Activated T-cell treated with anti-CD3 and anti-CD28 coated beads for 4 hours (primary cell): ENCODE data around the gene LRRC8B.

Experiments
- DNase-seq: peaks from one replicate; pipeline ENCODE4 v3.0.0-alpha.2; 2020

LRRC8B gene

GRCh38 chr1:89548122-89548857 is 23.7 kb downstream of the LRRC8B start:
- no peak for DNase-seq

GRCh38 chr1:89550995-89551394 is 26.4 kb downstream of the LRRC8B start:
- DNase-seq, result no peak

DNA sequence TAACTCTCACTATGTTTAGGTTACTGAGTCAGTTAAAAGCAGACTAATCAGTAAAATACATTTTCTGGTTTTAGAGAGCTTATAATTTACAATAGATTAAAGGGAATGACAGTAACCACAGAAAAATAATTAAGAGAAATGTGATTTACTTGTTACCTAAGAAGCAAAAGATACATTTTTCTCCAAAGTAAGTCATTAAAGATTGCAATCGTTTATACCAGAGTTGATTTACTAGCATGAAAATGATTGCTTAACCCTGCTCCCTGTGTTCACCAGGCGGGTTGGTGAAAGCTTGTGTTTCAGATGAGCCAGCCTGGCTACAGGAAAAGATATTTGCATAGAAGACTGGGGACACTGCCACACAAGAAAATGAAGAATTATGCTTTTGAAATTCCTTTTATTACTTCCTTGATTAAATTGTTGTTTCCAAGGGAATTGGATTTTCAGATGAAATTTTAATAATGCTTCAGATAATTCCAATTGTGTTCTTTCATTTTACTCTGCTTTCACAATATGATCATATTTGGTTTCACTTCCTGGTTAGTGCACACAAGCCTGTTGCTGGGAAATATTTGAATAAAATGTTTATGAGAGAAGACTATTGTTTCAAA is 27.9 kb downstream of the LRRC8B start:
- DNase-seq, result no peak

DNA sequence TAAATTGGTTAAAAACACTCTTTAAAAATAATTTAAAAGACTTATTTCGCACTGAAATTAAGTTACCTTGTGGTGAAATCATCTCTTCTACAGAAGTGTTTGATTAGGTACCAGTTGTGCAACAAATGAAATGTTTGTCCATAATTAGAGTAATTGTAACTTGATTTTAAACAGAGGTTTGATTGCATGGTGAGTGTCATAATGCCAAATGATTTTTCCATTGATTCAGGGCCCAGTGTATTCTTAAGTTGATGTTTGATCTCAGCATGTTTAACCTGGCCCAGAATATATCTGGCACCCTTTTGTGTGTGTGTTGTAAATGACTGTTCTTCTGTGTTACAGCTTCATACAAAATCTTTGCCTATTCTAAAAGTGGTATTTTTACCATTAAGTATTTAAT is 28.5 kb downstream of the LRRC8B start:
- no peak for DNase-seq

DNA sequence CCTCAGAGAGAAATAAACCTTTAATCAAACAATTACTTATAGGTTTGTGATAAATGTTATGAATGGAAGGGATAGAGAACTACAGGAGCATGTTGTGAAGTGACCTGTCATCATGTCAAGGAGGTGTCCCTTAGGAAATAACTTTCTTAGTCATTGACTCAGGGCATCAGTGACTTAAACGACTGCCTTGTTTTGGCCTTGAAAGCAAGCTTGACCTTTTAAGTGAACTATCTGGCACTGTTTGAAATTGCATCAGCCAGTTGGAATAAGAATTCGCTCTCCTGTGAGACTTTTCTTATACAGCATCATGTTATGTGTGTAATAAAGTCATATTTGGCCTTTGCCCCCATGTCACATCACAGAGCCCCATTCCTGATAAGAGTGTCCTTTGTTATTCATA is 30.9 kb downstream of the LRRC8B start:
- no peak for DNase-seq

- no peak for DNase-seq
Measured at GRCh38 chr1:89556726-89557444, 32.3 kb downstream of the LRRC8B start.

- DNase-seq, result no peak
Measured at GRCh38 chr1:89557445-89557825, 32.8 kb downstream of the LRRC8B start.

DNA sequence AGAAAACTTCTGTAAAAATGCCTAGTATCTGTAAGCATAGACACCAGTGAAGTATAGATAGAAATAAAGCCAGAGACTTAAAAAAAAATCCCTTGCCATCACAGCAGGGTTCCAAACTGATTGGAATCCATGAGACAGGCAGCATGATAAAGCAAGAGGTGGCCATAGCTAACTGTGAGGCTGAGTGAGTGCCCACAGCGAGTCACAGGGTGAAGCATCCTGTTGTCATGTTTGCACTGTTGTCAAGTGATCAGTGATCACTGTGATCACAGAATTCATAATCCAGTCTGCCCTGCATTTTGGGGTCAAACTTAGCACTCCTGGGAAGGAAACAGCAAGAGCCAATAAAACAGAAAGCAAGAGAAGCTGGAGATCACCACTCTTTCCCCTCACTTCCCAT is 33.3 kb downstream of the LRRC8B start:
- no peak for DNase-seq

GRCh38 chr1:89563957-89564604 is 39.5 kb downstream of the LRRC8B start:
- DNase-seq, result no peak

- no peak for DNase-seq
Measured at GRCh38 chr1:89565521-89565920, 40.9 kb downstream of the LRRC8B start.

DNA sequence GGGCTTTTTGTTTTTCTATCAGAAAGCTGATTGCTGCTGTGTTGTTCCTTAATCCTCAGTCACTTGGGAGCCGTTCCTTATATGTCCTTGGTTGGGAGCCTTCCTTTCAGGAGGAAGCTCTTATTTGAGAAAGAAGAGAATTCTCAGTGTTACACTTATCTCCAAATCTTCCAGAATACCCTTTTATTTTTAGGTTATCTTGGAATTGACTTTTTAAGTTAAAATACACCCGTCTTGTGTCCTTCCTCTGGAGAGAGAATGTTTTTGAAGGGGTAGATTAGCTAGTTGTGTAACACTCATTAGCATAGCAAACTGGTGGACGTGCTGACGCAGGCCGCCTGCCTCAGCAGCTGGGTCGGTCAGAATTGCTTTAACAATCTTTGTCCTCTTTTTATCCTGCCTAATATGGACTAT is 42.1 kb downstream of the LRRC8B start:
- DNase-seq, result no peak

DNA sequence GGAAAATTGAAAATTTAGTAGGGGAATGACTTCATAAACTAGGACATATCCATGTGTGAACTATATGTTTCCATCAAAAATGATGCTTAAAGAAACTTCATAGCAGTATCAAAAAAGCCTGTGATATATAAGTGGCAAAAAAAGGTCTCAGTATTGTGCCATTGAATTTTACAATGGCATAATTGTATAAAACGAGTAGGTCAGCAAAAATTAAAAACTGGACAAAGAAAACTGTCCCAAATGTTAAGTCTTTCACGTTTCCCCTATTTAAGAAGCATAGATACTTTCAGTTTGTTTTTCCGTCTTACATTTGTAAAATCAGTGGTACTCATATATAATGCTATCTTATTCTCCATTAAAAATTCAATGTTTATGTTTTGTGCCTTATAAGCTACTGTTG is 43.2 kb downstream of the LRRC8B start:
- no peak for DNase-seq

GRCh38 chr1:89573410-89573809 is 48.8 kb downstream of the LRRC8B start:
- no peak for DNase-seq

GRCh38 chr1:89574621-89575020 is 50.0 kb downstream of the LRRC8B start:
- no peak for DNase-seq

DNA sequence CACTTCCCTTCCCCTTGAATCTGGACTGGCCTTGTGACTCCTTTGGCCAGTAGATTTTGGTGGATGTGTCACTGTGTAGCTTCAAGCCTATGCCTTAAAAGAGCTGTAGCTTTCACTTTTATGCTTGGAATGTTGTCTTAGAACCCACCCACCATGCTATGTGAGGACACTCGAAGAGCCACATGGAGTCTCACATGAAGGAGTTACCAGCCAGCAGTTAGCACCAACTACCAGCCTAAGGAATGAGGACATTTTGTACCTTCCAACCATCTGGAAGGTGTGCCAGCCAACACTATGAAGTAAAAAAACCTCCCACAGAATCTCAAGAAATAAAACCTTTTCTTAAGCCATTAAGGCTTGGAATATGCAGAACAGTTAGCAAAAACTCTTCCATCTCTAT is 50.6 kb downstream of the LRRC8B start:
- DNase-seq, result no peak

GRCh38 chr1:89576013-89576412 is 51.4 kb downstream of the LRRC8B start:
- DNase-seq, result no peak

GRCh38 chr1:89578151-89578550 is 53.5 kb downstream of the LRRC8B start:
- DNase-seq, result no peak

DNA sequence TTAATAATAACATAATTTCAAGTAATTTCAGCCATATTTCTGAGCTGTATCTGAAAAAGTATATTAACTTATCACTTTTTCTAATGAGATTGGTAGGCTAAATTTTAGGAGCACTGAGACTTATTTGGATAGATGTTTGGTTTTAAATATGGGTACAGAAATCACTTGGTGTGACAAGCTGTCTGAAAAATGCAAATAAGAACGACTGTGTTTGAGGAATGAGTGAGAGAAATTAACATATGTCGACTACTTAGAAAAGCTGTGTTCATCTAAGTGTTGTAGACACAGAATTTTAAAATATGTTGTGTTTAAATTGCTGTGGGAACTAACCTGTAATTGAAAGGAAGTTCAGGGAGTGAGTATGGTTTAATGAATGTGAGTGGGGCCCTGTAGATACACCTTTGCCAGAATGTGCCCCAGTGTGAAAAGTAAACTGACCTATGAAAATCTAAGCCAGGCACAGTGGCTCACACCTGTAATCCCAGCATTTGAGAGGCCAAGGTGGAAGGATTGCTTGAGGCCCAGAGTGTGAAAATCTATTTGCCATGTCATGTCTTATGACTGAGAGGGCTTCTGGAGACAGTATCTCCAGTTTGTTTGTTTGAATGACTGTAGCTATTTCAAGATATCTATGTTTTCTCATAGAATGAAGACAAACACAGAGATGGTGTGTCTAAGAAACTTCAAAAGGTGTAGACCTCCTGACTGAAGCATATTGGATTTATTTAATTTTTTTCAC is 54.5 kb downstream of the LRRC8B start:
- DNase-seq, result no peak

GRCh38 chr1:89580036-89580435 is 55.4 kb downstream of the LRRC8B start:
- no peak for DNase-seq

DNA sequence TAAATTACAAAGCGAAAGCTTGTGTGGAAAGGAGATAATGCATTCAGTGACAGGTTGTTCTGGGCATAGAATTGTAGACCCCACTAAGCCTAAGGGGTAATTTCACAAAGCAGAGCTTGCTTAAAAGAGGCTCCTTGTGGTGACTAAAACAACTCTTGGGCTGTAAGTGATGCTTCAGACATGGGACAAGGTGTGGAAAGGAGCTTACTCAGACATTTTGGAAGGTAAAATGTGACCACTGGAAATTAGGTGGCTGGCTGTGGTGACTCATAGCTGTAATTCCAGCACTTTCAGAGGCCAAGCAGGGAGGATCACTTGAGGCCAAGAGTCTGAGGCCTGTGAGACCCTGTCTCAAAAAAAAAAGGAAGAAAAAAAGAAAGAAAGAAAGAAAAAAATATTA is 57.2 kb downstream of the LRRC8B start:
- DNase-seq, result no peak

GRCh38 chr1:89582571-89582970 is 57.9 kb downstream of the LRRC8B start:
- no peak for DNase-seq

GRCh38 chr1:89584211-89584610 is 59.6 kb downstream of the LRRC8B start:
- DNase-seq, result no peak

GRCh38 chr1:89584781-89585180 is 60.2 kb downstream of the LRRC8B start:
- DNase-seq, result no peak
